ENCODE measurements around the gene DUSP5.
A peak's percentile ranks its signal among the peaks of the same experiment; 100 is the strongest.
"Not testable (repeated sequence)": the region's sequence is repeated elsewhere in the genome, so short reads cannot be mapped to it uniquely, and the experiment has no call there.

Gene DUSP5

GRCh38 chr10:110516815-110517492 lies 19.2 kb downstream of the DUSP5 start:
- no peak for DNase-seq (ENCODE audit: low read depth in 2 of 2)

DNA sequence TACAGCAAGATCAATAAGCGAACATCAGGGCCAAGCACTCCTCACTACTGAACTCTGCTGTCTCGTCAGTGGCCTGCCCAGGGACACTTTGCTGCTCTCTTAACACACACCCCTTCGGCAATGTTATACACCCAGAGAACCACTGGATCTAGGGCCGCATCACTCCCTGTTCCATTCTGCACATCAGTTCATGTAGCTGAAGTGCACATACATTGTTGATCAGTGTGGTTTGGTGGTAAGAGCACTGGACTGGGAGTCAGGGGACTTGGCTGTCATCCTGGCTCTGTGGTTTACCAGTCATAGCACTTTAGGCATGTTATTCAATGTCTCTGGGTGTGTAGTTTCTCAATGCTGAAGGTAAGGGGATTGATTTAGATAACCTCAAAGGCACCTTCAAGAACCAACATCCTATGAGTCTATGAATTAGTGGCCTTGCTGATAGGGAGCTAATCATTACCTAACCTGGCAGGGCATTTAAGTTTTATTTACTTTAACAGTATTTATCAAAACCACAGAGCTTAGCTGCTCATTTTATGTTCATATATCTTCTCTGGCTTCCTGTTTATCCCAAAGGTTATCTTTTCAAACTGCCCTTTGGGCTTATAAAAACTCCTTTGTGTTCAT lies 24.8 kb downstream of the DUSP5 start:
- no peak for DNase-seq (ENCODE audit: low read depth in 2 of 2)

- DNase-seq (ENCODE audit: low read depth in 2 of 2): no peak
Measured at GRCh38 chr10:110523736-110524135, 26.0 kb downstream of the DUSP5 start.

DNA sequence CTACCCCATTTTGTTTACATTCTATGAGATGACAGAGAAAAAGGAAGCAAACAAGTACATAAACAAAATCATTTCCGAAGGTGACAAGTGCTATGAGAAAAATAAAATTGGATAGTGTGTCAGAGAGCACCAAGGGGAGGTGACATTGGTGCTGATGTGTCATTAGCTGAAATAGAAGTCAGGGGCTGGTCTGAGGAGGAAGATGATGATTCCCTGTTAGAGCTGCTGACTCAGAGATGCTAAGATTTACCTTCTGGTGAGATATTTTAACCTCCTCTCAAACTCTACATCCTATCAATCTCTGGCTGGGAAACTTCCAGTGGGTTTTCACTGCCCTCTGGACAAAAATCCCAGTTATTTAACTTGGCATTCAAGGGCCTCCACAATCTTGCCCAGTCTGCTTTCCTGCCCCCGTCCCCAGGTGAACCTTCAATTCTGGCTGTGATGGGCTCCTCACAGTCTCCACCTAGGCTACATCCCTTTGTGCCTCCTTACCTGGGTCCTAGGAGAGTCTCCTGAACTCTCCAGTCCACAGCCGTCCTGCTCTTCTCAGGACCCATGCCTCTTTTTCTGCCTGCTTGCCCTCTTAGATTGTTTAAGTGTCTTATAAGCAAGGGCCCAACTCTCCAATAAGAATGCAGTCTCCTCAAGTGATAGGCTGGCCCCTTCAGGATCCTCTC lies 26.6 kb downstream of the DUSP5 start:
- DNase-seq (ENCODE audit: low read depth in 2 of 2): no peak

- DNase-seq (ENCODE audit: low read depth in 2 of 2): no peak
Measured at GRCh38 chr10:110524859-110525232, 27.1 kb downstream of the DUSP5 start.

DNA sequence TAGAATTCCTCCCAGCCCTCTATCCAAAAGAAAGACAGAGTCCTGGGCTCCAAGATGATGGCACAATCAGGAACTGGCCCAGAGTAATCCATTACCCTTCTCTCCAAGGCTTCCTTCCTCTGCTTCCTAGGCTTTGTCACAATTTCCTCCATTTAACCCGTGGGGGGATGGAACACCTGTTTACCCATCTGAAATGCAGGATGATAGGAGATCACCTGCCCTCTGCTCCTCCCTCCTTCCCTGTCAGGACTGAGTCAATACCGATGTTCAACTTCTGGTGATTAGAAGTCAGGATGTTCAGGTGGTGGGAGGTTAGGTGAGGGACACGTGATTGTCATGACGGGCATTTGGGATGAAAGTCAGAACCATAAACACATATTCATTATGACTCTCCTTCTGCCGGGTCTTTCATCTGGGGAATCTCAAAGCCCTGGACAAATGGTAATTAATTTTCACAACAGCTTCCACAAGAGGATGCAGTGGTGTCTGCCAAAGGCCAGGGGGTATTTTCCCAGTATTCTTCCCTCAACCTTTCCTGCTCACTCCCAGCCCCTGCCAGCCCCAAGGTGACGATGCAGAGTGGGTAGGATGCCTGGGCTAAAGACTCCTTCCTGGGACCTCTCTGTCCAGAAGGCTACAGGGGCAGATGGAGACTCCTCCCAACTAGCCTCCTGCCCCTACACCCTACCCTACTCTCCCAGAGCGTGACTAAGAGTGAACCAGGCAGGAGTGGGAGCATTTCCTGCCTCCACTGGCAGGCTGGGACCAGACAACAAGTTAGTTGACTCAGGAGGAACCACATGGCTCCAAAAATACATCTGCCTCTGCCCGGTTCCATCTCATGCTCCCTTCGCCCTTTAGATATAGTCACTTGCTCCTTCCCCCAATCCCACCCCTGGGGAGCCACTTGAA lies 27.9 kb downstream of the DUSP5 start:
- no peak for DNase-seq (ENCODE audit: low read depth in 2 of 2)

- no peak for DNase-seq (ENCODE audit: low read depth in 2 of 2)
Measured at GRCh38 chr10:110527731-110528171, 30.0 kb downstream of the DUSP5 start.

DNA sequence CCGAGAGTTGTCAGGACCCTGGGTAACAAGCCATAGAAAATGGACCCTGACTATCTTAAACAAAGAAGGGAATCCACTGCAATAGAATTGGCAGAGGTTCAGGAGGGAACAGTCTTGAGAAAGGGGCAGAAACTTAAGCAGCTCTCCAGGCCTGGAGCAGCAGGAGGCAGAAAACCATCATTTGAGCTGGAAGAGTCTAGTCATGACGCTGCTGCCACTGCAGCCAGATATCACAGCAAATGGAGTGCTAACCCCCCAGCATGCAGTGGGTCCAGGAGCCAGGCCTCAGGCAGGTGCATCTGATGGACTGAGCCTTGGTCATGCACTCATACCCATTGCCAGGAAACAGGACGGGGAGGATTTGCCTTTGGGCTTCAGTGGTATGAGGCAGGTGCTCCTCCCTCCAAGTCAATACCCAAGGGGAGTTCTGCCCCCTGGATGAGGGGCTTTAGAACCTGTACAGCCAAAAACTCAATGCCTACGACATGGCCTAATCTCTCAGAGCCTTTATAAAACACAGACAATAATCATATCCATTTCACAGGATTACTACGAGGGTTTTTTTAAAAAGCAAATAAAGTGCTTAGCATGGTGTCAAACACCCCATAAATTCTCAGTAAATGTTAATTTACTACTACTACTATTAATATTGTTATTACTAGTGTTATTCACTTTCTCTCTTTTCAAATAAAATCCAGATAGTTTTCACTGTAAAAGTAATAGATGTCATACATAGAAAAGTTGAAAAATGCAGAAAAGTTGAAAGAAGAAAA lies 30.7 kb downstream of the DUSP5 start:
- no peak for DNase-seq (ENCODE audit: low read depth in 2 of 2)

DNA sequence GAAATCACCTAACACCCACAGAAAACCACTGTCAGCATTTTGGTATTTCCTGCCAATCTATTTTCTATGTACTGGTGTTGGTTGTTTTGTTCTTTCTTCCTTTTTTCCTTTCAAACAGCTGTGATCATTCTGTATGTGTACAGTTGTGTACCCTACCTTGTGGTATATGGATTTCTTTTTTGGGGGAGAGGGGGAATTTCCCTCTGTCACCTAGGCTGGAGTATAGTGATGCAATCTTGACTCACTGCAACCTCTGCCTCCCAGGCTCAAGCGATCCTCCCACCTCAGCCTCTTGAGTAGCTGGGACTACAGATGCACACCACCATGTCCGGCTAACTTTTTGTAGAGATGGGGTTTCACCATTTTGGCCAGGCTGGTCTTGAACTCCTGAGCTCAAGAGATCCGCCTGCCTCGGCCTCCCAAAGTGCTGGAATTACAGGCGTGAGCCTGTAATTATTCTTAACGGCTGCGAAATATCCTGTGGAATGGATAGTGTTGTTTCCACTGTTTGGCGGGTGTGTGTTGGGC lies 31.4 kb downstream of the DUSP5 start:
- DNase-seq (ENCODE audit: low read depth in 2 of 2): not testable (repeated sequence)

GRCh38 chr10:110529596-110530011 lies 31.9 kb downstream of the DUSP5 start:
- DNase-seq (ENCODE audit: low read depth in 2 of 2): no peak

DNA sequence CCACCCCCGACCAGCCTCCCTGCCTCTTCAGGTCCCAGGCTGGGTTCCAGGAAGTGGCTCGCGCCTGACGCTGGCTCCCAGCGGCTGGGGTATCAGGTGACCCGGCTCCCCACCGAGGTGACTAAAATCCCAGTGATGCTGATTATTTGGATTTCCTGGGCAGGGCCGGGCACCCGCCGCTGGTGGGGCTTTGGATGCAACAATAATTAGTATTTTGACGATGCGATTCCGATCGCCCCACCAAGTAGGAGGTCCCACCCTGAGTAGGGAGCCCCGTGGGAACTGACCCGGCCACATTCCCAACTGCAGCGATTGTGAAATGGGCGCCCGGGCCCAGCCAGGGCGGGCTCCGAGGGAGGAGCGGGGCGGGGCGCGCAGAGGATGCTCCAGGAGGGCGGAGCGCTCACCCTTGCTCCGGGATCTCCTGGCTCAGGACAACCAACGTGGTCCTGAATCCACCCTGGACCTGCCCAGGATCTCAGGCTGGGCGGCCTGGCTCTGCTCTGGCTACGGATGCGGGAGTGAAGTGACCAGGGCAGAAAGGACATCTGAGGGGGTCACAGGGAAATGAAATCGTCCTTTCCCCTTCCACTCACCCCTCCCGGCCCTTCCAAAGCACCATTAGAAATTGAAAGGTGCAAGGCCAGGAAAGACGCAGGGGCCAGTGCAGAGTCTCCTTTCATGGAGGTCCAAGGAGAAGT lies 32.6 kb downstream of the DUSP5 start:
- DNase-seq (ENCODE audit: low read depth in 2 of 2): no peak

- no peak for DNase-seq (ENCODE audit: low read depth in 2 of 2)
Measured at GRCh38 chr10:110531687-110532086, 34.0 kb downstream of the DUSP5 start.

DNA sequence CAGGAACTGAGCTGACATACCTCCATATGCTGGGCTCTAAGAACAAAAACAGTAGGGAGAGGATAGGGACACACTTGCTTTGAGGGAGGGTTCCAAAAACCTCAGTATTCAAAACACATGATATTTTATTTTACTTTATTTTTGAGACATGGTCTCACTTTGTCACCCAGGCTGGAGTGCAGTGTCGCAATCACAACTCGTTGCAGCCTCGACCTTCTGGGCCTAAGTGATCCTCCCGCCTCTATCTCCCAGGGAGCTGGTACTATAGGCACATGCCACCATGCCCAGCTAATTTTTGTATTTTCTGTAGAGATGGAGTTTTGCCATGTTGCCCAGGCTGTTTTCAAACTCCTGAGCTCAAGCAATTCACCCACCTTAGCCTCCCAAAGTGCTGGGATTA lies 34.9 kb downstream of the DUSP5 start:
- DNase-seq (ENCODE audit: low read depth in 2 of 2): not testable (repeated sequence)

DNA sequence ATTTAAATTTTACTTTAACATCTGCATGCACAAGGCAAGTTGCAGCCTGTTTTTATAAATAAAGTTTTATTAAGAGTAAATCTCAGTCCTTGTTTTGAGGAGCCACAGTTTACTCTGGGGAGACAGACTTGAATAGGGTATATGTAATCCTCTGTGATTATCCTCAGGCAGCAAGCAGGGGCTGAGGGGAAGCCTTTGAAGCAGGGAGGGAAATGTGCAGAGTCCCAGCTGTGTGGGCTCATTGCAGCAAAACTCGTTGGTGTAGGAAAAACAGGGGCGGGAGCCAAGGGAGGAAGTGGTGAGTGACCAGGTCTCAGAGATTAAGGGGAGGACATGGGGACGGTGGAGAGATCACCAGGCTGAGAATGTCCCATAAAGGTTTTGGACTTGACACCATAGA lies 35.4 kb downstream of the DUSP5 start:
- DNase-seq (ENCODE audit: low read depth in 2 of 2): no peak

DNA sequence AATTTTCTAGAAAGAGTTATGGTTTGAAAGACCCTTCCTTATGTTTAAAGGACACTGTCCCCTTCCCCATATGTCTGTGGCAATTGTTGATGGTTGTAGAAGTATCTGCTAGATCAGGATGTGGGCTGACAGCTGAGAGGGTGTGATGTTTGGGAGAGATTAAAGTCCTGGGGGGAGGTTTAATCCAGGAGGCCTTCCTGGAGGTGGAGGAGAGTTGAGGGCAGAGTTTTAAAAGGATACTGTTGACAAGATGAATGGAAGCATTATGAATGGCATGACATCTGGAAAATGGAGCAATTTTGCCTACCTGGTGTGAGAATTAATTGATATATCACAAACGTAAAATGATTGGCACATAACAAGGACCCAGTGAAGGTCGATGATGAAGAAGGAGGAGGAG lies 36.9 kb downstream of the DUSP5 start:
- DNase-seq (ENCODE audit: low read depth in 2 of 2): no peak

- DNase-seq (ENCODE audit: low read depth in 2 of 2): peak in 1 of 2 donors; percentile 24
Measured at GRCh38 chr10:110535958-110536891, 38.5 kb downstream of the DUSP5 start.

GRCh38 chr10:110539091-110539490 lies 41.4 kb downstream of the DUSP5 start:
- no peak for DNase-seq (ENCODE audit: low read depth in 2 of 2)

GRCh38 chr10:110540031-110540430 lies 42.3 kb downstream of the DUSP5 start:
- no peak for DNase-seq (ENCODE audit: low read depth in 2 of 2)

DNA sequence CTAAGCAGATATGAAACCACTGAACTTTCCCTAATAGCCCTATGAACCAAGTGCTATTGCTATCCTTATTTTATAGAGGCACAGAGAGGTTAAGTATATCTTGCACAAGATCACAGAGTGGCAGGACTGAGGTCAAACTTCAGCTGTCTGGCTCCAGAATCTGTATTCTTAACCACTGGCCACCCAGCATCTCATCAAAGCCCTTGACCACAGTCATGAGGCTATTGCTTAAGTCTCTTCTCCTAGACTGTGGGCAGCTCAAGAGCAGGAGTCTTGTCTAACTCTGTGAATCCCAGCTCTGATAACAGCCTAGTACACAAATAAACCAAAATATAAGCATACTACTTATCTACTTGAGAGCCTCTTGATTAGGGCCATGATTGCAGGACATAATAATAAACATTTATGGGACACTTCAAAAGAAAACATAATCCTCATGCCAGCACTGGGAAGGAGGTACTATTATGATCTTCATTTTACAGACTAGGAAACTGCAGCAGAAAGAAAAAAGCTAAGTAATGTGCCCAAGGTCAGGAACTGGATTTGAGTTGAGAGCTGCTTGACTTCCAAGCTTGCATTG lies 47.3 kb downstream of the DUSP5 start:
- no peak for DNase-seq (ENCODE audit: low read depth in 2 of 2)
